ENCODE data around the gene PLXDC1. TPM values are rescaled to one million over a fixed set of nuclear protein-coding genes. Genes with fewer than 3 reads are reported as not detected.

Gene PLXDC1
- total RNA-seq, 1 donor from 2014 or later, result 2.5 TPM

- no peaks in the 10 kb centered on the region for H3K36me3 ChIP-seq
- no peak overlapping the region for H3K4me2 ChIP-seq
- H3K4me1 ChIP-seq, result peaks cover 14% of the 10 kb centered on the region
- no peaks in the 10 kb centered on the region for H3F3A ChIP-seq (ENCODE audit: low read depth)
- Mint-ChIP-seq H3K4me1 (peaks cover 16% of the 10 kb centered on the region), H3K4me3 (no peak overlapping the region), H3K9me3 (no peaks in the 10 kb centered on the region), H3K27me3 (ENCODE audit: insufficient read depth, low read depth) (peaks cover 2% of the 10 kb centered on the region), H3K36me3 (no peaks in the 10 kb centered on the region), H3K27ac (peak overlapping the region; percentile 82)
- H3K4me3 ChIP-seq, result no peak overlapping the region
- H3K27ac ChIP-seq, result no peak overlapping the region
- DNase-seq (ENCODE audit: low spot score), result no peak
- no peaks in the 10 kb centered on the region for H4K20me1 ChIP-seq (ENCODE audit: low read depth)
- H3K9ac ChIP-seq, result no peak overlapping the region
- no peaks in the 10 kb centered on the region for H3K27me3 ChIP-seq
- TF ChIP-seq EZH2 (IDR thresholded peaks at IDR 0.05), result no peak
- no peak for TF ChIP-seq CTCF (IDR thresholded peaks at IDR 0.05)
- TF ChIP-seq EZH2phosphoT487 (IDR thresholded peaks at IDR 0.05), result no peak
- H3K9me3 ChIP-seq (ENCODE audit: low read depth), result no peaks in the 10 kb centered on the region
- no peak overlapping the region for H2AFZ ChIP-seq (replicated peaks)
- no peaks in the 10 kb centered on the region for H3K79me2 ChIP-seq (ENCODE audit: low read depth)
These were observed 74.2 kb downstream of the PLXDC1 start for GRCh38 chr17:39077252-39077651.

GRCh38 chr17:39074676-39075075 lies 76.8 kb downstream of the PLXDC1 start:
- no peak for DNase-seq (ENCODE audit: low spot score)
- no peak overlapping the region for H3K9ac ChIP-seq
- H3K27ac ChIP-seq, result no peak overlapping the region
- H3K27ac Mint-ChIP-seq, result no peak overlapping the region
- no peaks in the 10 kb centered on the region for H3K9me3 Mint-ChIP-seq
- H3F3A ChIP-seq (ENCODE audit: low read depth), result no peaks in the 10 kb centered on the region
- no peak overlapping the region for H3K4me3 ChIP-seq
- no peaks in the 10 kb centered on the region for H3K36me3 Mint-ChIP-seq
- no peaks in the 10 kb centered on the region for H3K9me3 ChIP-seq (ENCODE audit: low read depth)
- peaks cover 10% of the 10 kb centered on the region for H3K4me1 ChIP-seq
- no peak overlapping the region for H2AFZ ChIP-seq (replicated peaks)
- H3K4me2 ChIP-seq, result no peak overlapping the region
- no peaks in the 10 kb centered on the region for H3K36me3 ChIP-seq
- H4K20me1 ChIP-seq (ENCODE audit: low read depth), result no peaks in the 10 kb centered on the region
- H3K27me3 Mint-ChIP-seq (ENCODE audit: insufficient read depth, low read depth), result peaks cover 4% of the 10 kb centered on the region
- no peak for TF ChIP-seq EZH2phosphoT487 (IDR thresholded peaks at IDR 0.05)
- no peak for TF ChIP-seq CTCF (IDR thresholded peaks at IDR 0.05)
- TF ChIP-seq EZH2 (IDR thresholded peaks at IDR 0.05), result no peak
- no peaks in the 10 kb centered on the region for H3K27me3 ChIP-seq
- H3K4me1 Mint-ChIP-seq, result peaks cover 15% of the 10 kb centered on the region
- no peak overlapping the region for H3K4me3 Mint-ChIP-seq
- no peaks in the 10 kb centered on the region for H3K79me2 ChIP-seq (ENCODE audit: low read depth)

- Mint-ChIP-seq H3K4me3 (no peak overlapping the region), H3K27ac (no peak overlapping the region), H3K9me3 (no peaks in the 10 kb centered on the region), H3K4me1 (peaks cover 17% of the 10 kb centered on the region), H3K27me3 (ENCODE audit: insufficient read depth, low read depth) (peaks cover 4% of the 10 kb centered on the region), H3K36me3 (no peaks in the 10 kb centered on the region)
- no peak for DNase-seq (ENCODE audit: low spot score)
- Histone ChIP-seq H3K27me3 (no peaks in the 10 kb centered on the region), H3K4me1 (peaks cover 9% of the 10 kb centered on the region), H4K20me1 (ENCODE audit: low read depth) (no peaks in the 10 kb centered on the region), H3F3A (ENCODE audit: low read depth) (no peaks in the 10 kb centered on the region), H3K9ac (no peak overlapping the region), H3K4me3 (no peak overlapping the region), H3K36me3 (no peaks in the 10 kb centered on the region), H2AFZ (replicated peaks) (no peak overlapping the region), H3K79me2 (ENCODE audit: low read depth) (no peaks in the 10 kb centered on the region), H3K27ac (no peak overlapping the region), H3K9me3 (ENCODE audit: low read depth) (no peaks in the 10 kb centered on the region), H3K4me2 (no peak overlapping the region)
- no peak for TF ChIP-seq CTCF (IDR thresholded peaks at IDR 0.05)
- TF ChIP-seq EZH2phosphoT487 (IDR thresholded peaks at IDR 0.05), result no peak
- no peak for TF ChIP-seq EZH2 (IDR thresholded peaks at IDR 0.05)
These were observed 77.5 kb downstream of the PLXDC1 start for GRCh38 chr17:39073916-39074315.

Measured in neural progenitor cell (in vitro differentiated cells).